H9 (cell line): ENCODE data around the gene MLLT11. TPM values are rescaled to one million over a fixed set of nuclear protein-coding genes. Genes with fewer than 3 reads are reported as not detected.
A peak's percentile ranks its signal among the peaks of the same experiment; 100 is the strongest.

ENCODE experiments used
- DNase-seq: peaks from one replicate; pipeline ENCODE4 v3.0.0-alpha.2; 2017
- H2AFZ ChIP-seq: one replicate; pipeline ENCODE4 v1.6.1; 2013; ENCODE audit warnings: mild to moderate bottlenecking, low read length, control low read depth, moderate library complexity
- H2AK5ac ChIP-seq: 2 replicates; pipeline ENCODE4 v1.6.1; 2013; ENCODE audit warnings: low read length, control low read depth, mixed read lengths; ENCODE audit not compliant: insufficient read length
- H2BK120ac ChIP-seq: one replicate; pipeline ENCODE4 v1.6.1; 2013; ENCODE audit warnings: low read depth, mild to moderate bottlenecking, low read length, control low read depth, inconsistent platforms; ENCODE audit not compliant: poor library complexity, severe bottlenecking
- H2BK12ac ChIP-seq: 2 replicates; pipeline ENCODE4 v1.6.1; 2013; ENCODE audit warnings: low read length, control low read depth, mixed read lengths, low read depth; ENCODE audit not compliant: insufficient read length
- H2BK15ac ChIP-seq: 2 replicates; pipeline ENCODE4 v1.6.1; 2013; ENCODE audit warnings: low read depth, low read length, control low read depth
- H2BK20ac ChIP-seq: one replicate; pipeline ENCODE4 v1.6.1; 2013; ENCODE audit warnings: low read depth, mild to moderate bottlenecking, low read length, control low read depth, inconsistent platforms; ENCODE audit not compliant: poor library complexity, severe bottlenecking
- H2BK5ac ChIP-seq: 2 replicates; pipeline ENCODE4 v1.6.1; 2013; ENCODE audit warnings: low read length, control low read depth, mixed read lengths; ENCODE audit not compliant: insufficient read length
- H3K14ac ChIP-seq: 2 replicates; pipeline ENCODE4 v1.6.1; 2013; ENCODE audit warnings: low read length, control low read depth; ENCODE audit not compliant: insufficient read depth
- H3K18ac ChIP-seq: 2 replicates; pipeline ENCODE4 v1.6.1; 2013; ENCODE audit warnings: low read depth, mild to moderate bottlenecking, mixed read lengths, low read length, control low read depth; ENCODE audit not compliant: insufficient read length
- H3K23ac ChIP-seq: 2 replicates; pipeline ENCODE4 v1.6.1; 2013; ENCODE audit warnings: low read length, control low read depth, mixed read lengths, low read depth; ENCODE audit not compliant: insufficient read length
- H3K23me2 ChIP-seq: 2 replicates; pipeline ENCODE4 v1.6.1; 2013; ENCODE audit warnings: low read depth, mild to moderate bottlenecking, mixed read lengths, low read length, control low read depth; ENCODE audit not compliant: insufficient read length, poor library complexity, severe bottlenecking
- H3K27ac ChIP-seq: 2 replicates; pipeline ENCODE4 v1.5.1; 2013; ENCODE audit warnings: low read length, control low read depth, mixed read lengths, low read depth; ENCODE audit not compliant: insufficient read length
- H3K27me3 ChIP-seq: 2 replicates; pipeline ENCODE4 v1.6.1; 2013; ENCODE audit warnings: low read length, control low read depth, inconsistent platforms; ENCODE audit not compliant: insufficient read depth
- H3K4ac ChIP-seq: 2 replicates; pipeline ENCODE4 v1.6.1; 2013; ENCODE audit warnings: low read depth, mild to moderate bottlenecking, control low read depth, inconsistent platforms, low read length, moderate library complexity
- H3K4me1 ChIP-seq: 2 replicates; pipeline ENCODE4 v1.6.1; 2013; ENCODE audit warnings: low read length, control low read depth, inconsistent platforms; ENCODE audit not compliant: insufficient read depth
- H3K4me2 ChIP-seq: 2 replicates; pipeline ENCODE4 v1.6.1; 2013; ENCODE audit warnings: low read length, control low read depth, mixed read lengths; ENCODE audit not compliant: insufficient read length, insufficient read depth
- H3K56ac ChIP-seq: 2 replicates; pipeline ENCODE4 v1.6.1; 2013; ENCODE audit warnings: low read depth, mild to moderate bottlenecking, mixed read lengths, low read length, control low read depth; ENCODE audit not compliant: insufficient read length
- H3K79me1 ChIP-seq: 2 replicates; pipeline ENCODE4 v1.6.1; 2013; ENCODE audit warnings: low read depth, mild to moderate bottlenecking, moderate library complexity, low read length, control low read depth, inconsistent platforms; ENCODE audit not compliant: insufficient read depth, poor library complexity, severe bottlenecking
- H3K79me2 ChIP-seq: 2 replicates; pipeline ENCODE4 v1.6.1; 2013; ENCODE audit warnings: low read length, control low read depth, inconsistent platforms; ENCODE audit not compliant: insufficient read depth
- H3K9ac ChIP-seq: 2 replicates; pipeline ENCODE4 v1.6.1; 2013; ENCODE audit warnings: low read length, control low read depth, mixed read lengths; ENCODE audit not compliant: insufficient read length; ENCODE audit errors: extremely low read depth
- H3K9me3 ChIP-seq: one replicate; pipeline ENCODE4 v1.6.1; 2013; ENCODE audit warnings: low read depth, low read length, inconsistent platforms; ENCODE audit not compliant: control insufficient read depth
- H3T11ph ChIP-seq: one replicate; pipeline ENCODE4 v1.6.1; 2013; ENCODE audit warnings: mild to moderate bottlenecking, low read length, control low read depth, inconsistent platforms
- H4K20me1 ChIP-seq: one replicate; pipeline ENCODE4 v1.6.1; 2013; ENCODE audit not compliant: control insufficient read depth, insufficient read length, insufficient read depth
- H4K5ac ChIP-seq: 2 replicates; pipeline ENCODE4 v1.6.1; 2013; ENCODE audit warnings: low read depth, mild to moderate bottlenecking, mixed read lengths, low read length, control low read depth; ENCODE audit not compliant: insufficient read length
- H4K8ac ChIP-seq: replicated peaks from 2 replicates; pipeline ENCODE4 v1.6.1; 2013; ENCODE audit warnings: low read length, control low read depth, mixed read lengths, low read depth; ENCODE audit not compliant: insufficient read length
- H4K91ac ChIP-seq: 2 replicates; pipeline ENCODE4 v1.6.1; 2013; ENCODE audit warnings: low read depth, mild to moderate bottlenecking, moderate library complexity, mixed read lengths, low read length, control low read depth; ENCODE audit not compliant: insufficient read length
- H3K27ac Mint-ChIP-seq, 3 experiments: 2 replicates in 2 of 3; 3 replicates in 1 of 3; pipeline ENCODE4 v1.8.0; 2020 to 2021; ENCODE audit warnings: mixed read lengths in 3 of 3, mild to moderate bottlenecking in 1 of 3, moderate library complexity in 1 of 3
- H3K27me3 Mint-ChIP-seq: 2 replicates; pipeline ENCODE4 v1.8.0; 2021; ENCODE audit warnings: low read depth, mild to moderate bottlenecking, moderate library complexity, mixed read lengths
- H3K36me3 Mint-ChIP-seq, 3 experiments: 2 replicates in 2 of 3; 3 replicates in 1 of 3; pipeline ENCODE4 v1.8.0; 2020 to 2021; ENCODE audit warnings: low read depth in 3 of 3, mixed read lengths in 3 of 3; ENCODE audit not compliant: insufficient read depth in 1 of 3
- H3K4me1 Mint-ChIP-seq, 2 experiments: 2 replicates each; pipeline ENCODE4 v1.8.0; 2020; ENCODE audit warnings: mixed read lengths in 2 of 2
- H3K4me3 Mint-ChIP-seq, 2 experiments: 2 replicates in 1 of 2; 3 replicates in 1 of 2; pipeline ENCODE4 v1.8.0; 2020 to 2021; ENCODE audit warnings: mild to moderate bottlenecking in 2 of 2, mixed read lengths in 2 of 2, moderate library complexity in 1 of 2
- H3K9me3 Mint-ChIP-seq, 2 experiments: 2 replicates in 1 of 2; 3 replicates in 1 of 2; pipeline ENCODE4 v1.8.0; 2020; ENCODE audit warnings: mild to moderate bottlenecking in 2 of 2, mixed read lengths in 2 of 2, moderate library complexity in 1 of 2
- CTCF ChIP-seq: fragments of 200-600 bp; sonication (generic); conservative IDR thresholded peaks from 3 replicates; pipeline ENCODE4 v1.8.0; 2021; ENCODE audit warnings: antibody characterized with exemption, mild to moderate bottlenecking
- WGBS: extraction: QIAGEN DNeasy Blood & Tissue Kit; methylation state at CpG from one replicate; pipeline ENCODE4 v1.1.7; 2013; ENCODE audit warnings: missing lambda C conversion rate, low lambda C conversion rate, mixed read lengths; ENCODE audit not compliant: insufficient read length; ENCODE audit errors: extremely low coverage; 5-methylcytosine and 5-hydroxymethylcytosine counted together
- total RNA-seq: library from RNA; stranded (reverse); gene quantifications from 2 replicates; pipeline ENCODE4 v1.2.1, GENCODE V29; 2021

The MLLT11 gene
- total RNA-seq, 1 experiment from 2014 or later: 13.2 TPM

- Histone ChIP-seq H2AFZ (no peak overlapping the region), H4K5ac (no peak overlapping the region), H3K56ac (no peak overlapping the region), H3K23ac (no peak overlapping the region), H2BK20ac (no peak overlapping the region), H3K4me1 (peaks cover 4% of the 10 kb centered on the region; the same call in 1 of the 2 replicates), H3T11ph (no peak overlapping the region), H3K27me3 (no peaks in the 10 kb centered on the region), H2AK5ac (no peak overlapping the region), H2BK5ac (no peak overlapping the region), H2BK15ac (no peak overlapping the region), H3K79me2 (peaks cover 24% of the 10 kb centered on the region; the same call in 1 of the 2 replicates), H3K14ac (no peak overlapping the region), H3K9me3 (no peaks in the 10 kb centered on the region), H4K20me1 (no peaks in the 10 kb centered on the region), H4K91ac (no peak overlapping the region), H3K4me2 (no peak overlapping the region), H2BK12ac (no peak overlapping the region), H3K23me2 (peaks cover 20% of the 10 kb centered on the region), H3K18ac (no peak overlapping the region), H3K4ac (no peak overlapping the region), H3K79me1 (peaks cover 3% of the 10 kb centered on the region), H4K8ac (no peak overlapping the region), H3K9ac (no peak overlapping the region), H3K27ac (no peak overlapping the region), H2BK120ac (no peak overlapping the region)
- H3K36me3 Mint-ChIP-seq: peaks cover 10 to 31% (median 25%) of the 10 kb centered on the region in 3 experiments; a peak in 6 of 7 replicates
- DNase-seq: no peak
- peak overlapping the region in 2 of 3 experiments; percentile 59 to 83; a peak in 2 of 7 replicates for H3K27ac Mint-ChIP-seq
- no peaks in the 10 kb centered on the region for H3K9me3 Mint-ChIP-seq
- no peak for TF ChIP-seq CTCF
- H3K4me3 Mint-ChIP-seq: peak overlapping the region in 1 of 2 experiments; percentile 98; a peak in 2 of 5 replicates
- peaks cover 32 to 37% of the 10 kb centered on the region in 2 experiments for H3K4me1 Mint-ChIP-seq
- WGBS: no CpG with 5 or more reads among the region's 3 CpGs
- H3K27me3 Mint-ChIP-seq: no peaks in the 10 kb centered on the region
Observed at GRCh38 chr1:151062741-151063371, 2.7 kb downstream of the MLLT11 start.
